Measurements from ENCODE around the gene CCDC88C. TPM values are rescaled to one million over a fixed set of nuclear protein-coding genes. Genes with fewer than 3 reads are reported as not detected.

The CCDC88C gene
- total RNA-seq, 4 donors from 2014 or later, result 3.2 to 32.7 (median 11.0) TPM

- no peak for TF ChIP-seq CTCF (IDR thresholded peaks at IDR 0.05)
- no peak for TF ChIP-seq POLR2A (IDR thresholded peaks at IDR 0.05)
Measured at GRCh38 chr14:91257328-91258010, 160.2 kb downstream of the CCDC88C start.

GRCh38 chr14:91256661-91257060 lies 161.0 kb downstream of the CCDC88C start:
- no peak for DNase-seq
- intact Hi-C loops (cut with DNase I; ENCODE audit: low total_unique reads), result no loop called here
- no peak for TF ChIP-seq CTCF (IDR thresholded peaks at IDR 0.05)
- TF ChIP-seq POLR2A (IDR thresholded peaks at IDR 0.05), result no peak
- H3K27me3 ChIP-seq, result no peaks in the 10 kb centered on the region
- no peak overlapping the region for H3K27ac ChIP-seq
- no peaks in the 10 kb centered on the region for H3K36me3 ChIP-seq
- no peaks in the 10 kb centered on the region for H3K9me3 ChIP-seq
- no peak overlapping the region for H3K4me3 ChIP-seq
- H3K4me1 ChIP-seq, result peaks cover 0 to 12% of the 10 kb centered on the region in 2 donors

More at GRCh38 chr14:91257328-91258010, 160.2 kb downstream of the CCDC88C start:
- Histone ChIP-seq H3K9me3 (no peaks in the 10 kb centered on the region), H3K27me3 (no peaks in the 10 kb centered on the region), H3K4me1 (peaks cover 0 to 12% of the 10 kb centered on the region in 2 donors), H3K27ac (peak overlapping the region in 1 of 2 donors; percentile 35), H3K36me3 (no peaks in the 10 kb centered on the region), H3K4me3 (no peak overlapping the region)
- intact Hi-C loops (cut with DNase I; ENCODE audit: low total_unique reads), result no loop called here
- DNase-seq, result no peak

GRCh38 chr14:91255026-91255695 lies 162.5 kb downstream of the CCDC88C start:
- Histone ChIP-seq H3K27ac (no peak overlapping the region), H3K4me3 (no peak overlapping the region), H3K4me1 (peaks cover 0 to 12% of the 10 kb centered on the region in 2 donors), H3K9me3 (no peaks in the 10 kb centered on the region), H3K27me3 (no peaks in the 10 kb centered on the region), H3K36me3 (no peaks in the 10 kb centered on the region)
- intact Hi-C loops (cut with DNase I; ENCODE audit: low total_unique reads), result no loop called here
- TF ChIP-seq CTCF (IDR thresholded peaks at IDR 0.05) (no peak), POLR2A (IDR thresholded peaks at IDR 0.05) (no peak)
- DNase-seq, result no peak

- no peak overlapping the region for H3K4me3 ChIP-seq
- H3K27ac ChIP-seq, result no peak overlapping the region
- intact Hi-C loops (cut with DNase I; ENCODE audit: low total_unique reads), result no loop called here
- H3K27me3 ChIP-seq, result no peaks in the 10 kb centered on the region
- H3K9me3 ChIP-seq, result no peaks in the 10 kb centered on the region
- no peaks in the 10 kb centered on the region for H3K36me3 ChIP-seq
- DNase-seq, result no peak
- no peak for TF ChIP-seq POLR2A (IDR thresholded peaks at IDR 0.05)
- TF ChIP-seq CTCF (IDR thresholded peaks at IDR 0.05), result no peak
- H3K4me1 ChIP-seq, result peaks cover 0 to 12% of the 10 kb centered on the region in 2 donors
Measured at GRCh38 chr14:91254461-91254860, 163.2 kb downstream of the CCDC88C start.

GRCh38 chr14:91253795-91254323 lies 163.8 kb downstream of the CCDC88C start:
- TF ChIP-seq CTCF (IDR thresholded peaks at IDR 0.05) (no peak), POLR2A (IDR thresholded peaks at IDR 0.05) (no peak)
- H3K4me1 ChIP-seq, result peaks cover 0 to 12% of the 10 kb centered on the region in 2 donors
- intact Hi-C loops (cut with DNase I; ENCODE audit: low total_unique reads), result no loop called here
- H3K36me3 ChIP-seq, result no peaks in the 10 kb centered on the region
- no peak for DNase-seq
- H3K27me3 ChIP-seq, result no peaks in the 10 kb centered on the region
- peak overlapping the region; percentile 50 to 54 for H3K4me3 ChIP-seq
- no peaks in the 10 kb centered on the region for H3K9me3 ChIP-seq
- H3K27ac ChIP-seq, result peak overlapping the region; percentile 43 to 60
